DMS 273 treated with DMSO at 0.1 percent for 48 hours (cell line): ENCODE measurements around the gene PTCH2.
"Not testable (repeated sequence)": the region's sequence is repeated elsewhere in the genome, so short reads cannot be mapped to it uniquely, and the experiment has no call there.

Experiments
- DNase-seq: peaks from one replicate; lab custom pipeline; 2025; lab: John Stamatoyannopoulos, UW

The PTCH2 gene

GRCh38 chr1:44842486-44842861 is 579 bp downstream of the PTCH2 start:
- DNase-seq: no peak

DNA sequence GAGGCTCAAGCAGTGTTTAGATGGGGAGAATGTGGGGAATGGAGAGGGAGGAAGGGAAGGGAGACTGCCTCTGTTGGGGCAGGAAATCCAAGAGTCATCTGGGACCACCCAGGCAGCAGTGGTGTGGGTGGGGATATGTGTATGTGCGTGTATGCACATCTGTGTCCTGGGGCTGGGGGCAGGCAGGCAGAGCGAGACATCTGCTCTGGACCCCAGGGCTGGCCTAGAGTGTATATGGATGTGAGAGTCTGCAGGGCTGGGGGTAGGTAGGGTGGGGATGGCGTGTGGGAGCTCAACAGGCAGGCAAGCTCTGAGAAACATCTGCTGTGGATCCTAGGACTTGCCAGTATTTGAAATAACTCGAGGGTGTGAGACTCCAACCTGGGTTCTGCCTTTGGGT is 3.5 kb downstream of the PTCH2 start:
- DNase-seq: peak; percentile 54

- DNase-seq: not testable (repeated sequence)
Measured at GRCh38 chr1:44838294-44838693, 4.8 kb downstream of the PTCH2 start.

GRCh38 chr1:44835738-44836675 is 7.0 kb downstream of the PTCH2 start:
- peak; percentile 48 for DNase-seq

DNA sequence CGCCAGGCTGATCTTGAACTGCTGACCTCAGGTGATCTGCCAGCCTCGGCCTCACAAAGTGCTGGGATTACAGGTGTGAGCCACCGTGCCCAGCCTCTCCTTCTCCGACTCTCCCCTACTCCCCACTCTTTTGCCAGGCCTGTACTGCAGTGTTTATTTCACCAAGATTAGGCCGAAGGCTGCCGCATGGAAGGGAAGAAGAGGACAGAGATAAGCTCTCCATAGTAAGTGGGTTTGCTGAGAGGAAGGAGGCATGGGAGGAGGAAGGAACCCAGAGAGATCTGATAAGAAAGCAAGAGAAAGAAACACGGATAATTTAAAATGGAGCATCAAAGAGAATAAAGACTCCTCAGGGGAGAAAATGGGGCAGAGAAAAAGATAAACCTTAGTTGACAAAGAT is 8.7 kb downstream of the PTCH2 start:
- no peak for DNase-seq

DNA sequence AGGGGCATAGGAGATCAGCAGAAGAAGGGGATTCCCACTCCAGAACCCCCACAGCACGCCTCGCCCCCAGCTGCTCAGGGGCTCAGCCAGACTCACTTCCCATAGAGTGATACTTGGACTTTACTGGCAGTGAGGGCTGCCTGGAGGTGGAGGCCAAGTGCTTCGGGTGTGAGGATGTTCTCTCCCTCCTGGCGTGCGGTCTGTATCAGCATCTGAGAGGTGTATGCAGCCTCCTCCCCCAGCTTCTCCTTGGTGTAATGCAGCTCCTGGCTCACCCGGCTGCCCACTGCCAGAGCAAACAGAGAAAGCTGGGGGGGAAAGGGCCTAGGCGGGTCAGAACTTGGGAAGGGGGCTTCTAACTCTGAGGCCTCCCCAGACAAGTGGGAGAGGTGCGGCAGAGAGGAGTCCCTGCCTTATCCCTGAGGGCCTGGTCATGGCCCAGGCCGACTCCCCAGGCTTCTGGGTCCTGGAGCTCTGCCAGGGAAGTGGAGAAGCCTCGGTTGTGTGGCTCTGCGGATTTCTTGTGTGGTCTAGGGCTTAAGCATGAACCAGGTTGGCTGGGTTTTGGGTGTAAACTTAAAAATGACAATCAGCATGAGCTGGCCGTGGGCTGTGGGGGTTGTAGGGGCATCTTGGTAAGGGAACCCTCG is 10.9 kb downstream of the PTCH2 start:
- no peak for DNase-seq

DNA sequence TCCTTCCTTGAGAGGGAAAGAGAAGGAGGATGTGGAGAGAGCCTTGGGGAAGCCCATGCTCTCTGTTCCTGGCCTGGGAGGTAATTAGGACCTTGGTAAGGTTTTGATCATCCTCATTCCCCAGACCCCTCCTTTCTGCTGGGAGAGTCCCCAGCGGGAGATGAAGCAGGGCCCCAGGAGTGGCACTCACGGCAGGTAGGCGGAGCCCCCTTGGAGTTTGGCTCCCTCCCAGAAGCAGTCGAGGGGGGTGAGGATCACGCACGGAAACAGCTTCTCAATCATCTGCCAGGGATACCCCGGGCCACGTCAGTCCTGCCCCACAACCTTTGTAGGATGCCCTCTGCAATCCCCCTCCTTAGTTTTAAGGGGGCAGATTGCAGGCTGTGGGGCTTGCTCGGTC is 11.5 kb downstream of the PTCH2 start:
- no peak for DNase-seq

- no peak for DNase-seq
Measured at GRCh38 chr1:44830900-44831304, 12.2 kb downstream of the PTCH2 start.

- no peak for DNase-seq
Measured at GRCh38 chr1:44829506-44830384, 13.3 kb downstream of the PTCH2 start.

DNA sequence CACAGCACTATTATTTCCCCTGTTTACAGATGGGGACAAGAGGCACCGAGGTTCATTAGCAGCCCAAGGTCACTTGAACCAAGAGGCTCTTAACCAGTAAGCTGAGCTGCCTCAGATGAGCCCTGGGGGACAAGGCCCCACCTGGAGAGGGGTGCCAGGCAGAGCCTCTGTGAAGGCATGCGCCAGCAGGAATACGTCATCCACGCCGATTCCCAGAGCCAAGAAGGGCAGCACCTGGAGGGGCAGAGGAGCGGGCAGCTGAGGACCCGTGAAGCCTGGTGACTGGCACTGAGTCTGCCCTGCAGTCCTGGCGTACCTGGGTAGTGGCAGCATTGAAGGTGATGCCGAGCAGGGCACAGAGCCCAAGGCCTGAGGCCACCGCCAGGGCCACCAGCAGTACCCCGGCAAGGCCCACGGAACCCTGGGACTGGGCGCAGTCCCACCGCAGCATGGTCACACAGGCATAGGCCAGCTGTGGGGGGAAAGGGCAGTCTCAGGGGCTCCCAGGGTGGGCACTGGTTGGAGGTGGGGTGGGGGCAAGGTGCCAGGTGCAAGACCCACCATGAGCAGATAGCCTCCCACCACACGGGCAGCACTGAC is 14.1 kb downstream of the PTCH2 start:
- no peak for DNase-seq

- DNase-seq: no peak
Measured at GRCh38 chr1:44828003-44828651, 14.9 kb downstream of the PTCH2 start.

- no peak for DNase-seq
Measured at GRCh38 chr1:44827197-44828002, 15.7 kb downstream of the PTCH2 start.

DNA sequence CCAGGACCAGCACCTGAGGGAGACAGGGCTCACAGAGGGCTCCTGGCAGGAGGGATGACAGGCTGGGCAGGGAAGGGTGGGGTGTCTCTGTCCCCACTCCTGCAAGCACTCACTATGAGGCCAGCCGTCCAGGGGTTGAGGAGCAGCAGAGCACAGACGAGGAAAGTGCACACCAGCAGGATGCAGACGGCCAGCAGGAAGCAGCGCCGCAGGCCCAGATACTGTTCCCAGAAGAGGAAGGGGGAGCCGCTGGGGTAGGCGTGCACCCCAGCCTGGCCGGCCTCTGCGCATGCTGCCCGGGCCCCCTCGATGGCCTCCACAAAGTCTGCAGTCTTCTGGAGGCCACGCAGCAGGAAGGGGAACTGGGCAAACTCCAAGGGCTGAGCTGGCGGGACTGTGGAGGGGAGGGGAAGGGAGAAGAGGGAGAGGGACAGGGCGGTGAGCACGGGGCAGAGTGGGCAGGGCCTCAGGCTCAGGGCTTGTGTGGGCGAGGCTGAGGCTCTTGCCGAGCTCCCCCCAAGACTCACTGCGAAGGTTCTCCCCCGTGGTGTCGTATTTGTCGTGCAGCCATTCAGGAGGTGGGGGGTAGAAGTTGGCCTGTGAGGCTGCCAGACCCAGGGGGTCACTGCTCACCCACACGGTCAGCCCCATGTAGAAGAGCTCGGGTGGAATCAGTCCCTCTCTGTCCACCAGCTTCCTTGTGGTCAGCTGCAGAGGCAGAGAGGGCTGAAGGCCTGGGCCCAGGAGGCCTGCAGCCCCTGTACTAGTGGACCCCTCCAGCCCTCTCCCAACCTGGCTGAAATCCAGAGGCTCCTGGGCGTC is 16.5 kb downstream of the PTCH2 start:
- no peak for DNase-seq

DNA sequence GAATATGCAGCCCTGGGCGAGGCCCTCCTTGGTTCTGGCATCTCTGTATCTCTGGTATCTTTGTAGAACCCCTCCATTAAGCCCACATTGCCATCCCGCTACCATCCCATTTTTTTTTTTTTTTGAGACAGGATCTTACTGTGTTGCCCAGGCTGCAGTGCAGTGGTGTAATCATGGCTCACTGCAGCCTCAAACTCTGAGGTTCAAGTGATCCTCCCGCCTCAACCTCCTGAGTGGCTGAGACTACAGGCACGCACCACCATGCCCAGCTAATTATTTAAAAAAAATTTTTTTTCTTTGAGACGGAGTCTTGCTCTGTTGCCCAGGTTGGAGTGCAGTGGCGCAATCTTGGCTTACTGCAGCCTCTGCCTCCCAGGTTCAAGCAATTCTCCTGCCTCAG is 18.7 kb downstream of the PTCH2 start:
- not testable (repeated sequence) for DNase-seq

DNA sequence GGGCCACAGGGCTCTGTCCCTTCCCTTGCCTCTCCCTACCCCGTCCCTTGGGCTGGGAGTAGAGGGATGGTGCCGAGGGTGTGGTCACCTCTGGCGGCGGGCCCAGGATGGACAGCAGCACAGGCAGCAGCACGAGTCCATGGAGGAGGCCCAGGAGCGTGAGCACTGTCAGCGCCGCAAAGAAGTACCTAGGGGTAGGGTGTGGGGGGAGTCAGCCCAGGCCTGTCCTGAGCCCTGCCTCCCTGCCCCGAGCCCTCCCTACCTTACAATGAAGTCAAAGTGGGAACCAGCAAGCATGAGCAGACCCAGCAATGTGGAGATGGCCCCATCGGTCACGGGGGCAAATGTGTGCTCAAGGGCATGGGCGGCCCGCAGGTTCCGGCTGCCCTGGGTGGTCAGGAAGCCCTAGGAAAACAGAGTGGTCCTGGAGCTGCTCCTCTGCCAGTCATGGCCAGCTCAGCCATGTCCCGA is 20.0 kb downstream of the PTCH2 start:
- DNase-seq: no peak

DNA sequence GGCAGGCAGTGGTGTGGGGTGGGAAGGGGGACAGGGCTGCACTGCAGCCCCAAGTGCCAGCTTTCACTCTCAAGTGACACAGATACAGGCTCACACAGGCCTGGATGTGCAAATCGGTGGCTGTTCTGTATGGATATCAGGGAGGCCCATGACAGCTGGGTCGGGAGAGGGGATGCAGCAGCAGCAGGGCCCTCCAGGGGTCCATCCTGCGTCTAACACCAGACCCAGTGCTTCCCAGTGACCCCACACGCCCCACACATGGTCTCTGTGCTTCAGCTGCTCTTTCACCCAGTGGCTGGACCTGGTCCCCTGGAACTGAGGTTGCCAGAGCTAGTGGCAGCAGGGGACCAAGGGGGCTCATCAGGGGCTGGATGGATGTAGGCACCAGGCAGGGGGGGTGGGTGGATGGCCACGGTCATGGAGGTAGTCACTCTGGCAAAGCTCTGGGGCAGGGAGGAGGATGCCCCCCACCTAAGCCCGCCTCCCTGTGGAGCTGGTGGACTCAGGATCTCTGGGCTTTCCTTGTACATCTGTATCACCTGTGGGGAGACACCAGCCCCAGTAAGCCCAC is 20.8 kb downstream of the PTCH2 start:
- DNase-seq: no peak

DNA sequence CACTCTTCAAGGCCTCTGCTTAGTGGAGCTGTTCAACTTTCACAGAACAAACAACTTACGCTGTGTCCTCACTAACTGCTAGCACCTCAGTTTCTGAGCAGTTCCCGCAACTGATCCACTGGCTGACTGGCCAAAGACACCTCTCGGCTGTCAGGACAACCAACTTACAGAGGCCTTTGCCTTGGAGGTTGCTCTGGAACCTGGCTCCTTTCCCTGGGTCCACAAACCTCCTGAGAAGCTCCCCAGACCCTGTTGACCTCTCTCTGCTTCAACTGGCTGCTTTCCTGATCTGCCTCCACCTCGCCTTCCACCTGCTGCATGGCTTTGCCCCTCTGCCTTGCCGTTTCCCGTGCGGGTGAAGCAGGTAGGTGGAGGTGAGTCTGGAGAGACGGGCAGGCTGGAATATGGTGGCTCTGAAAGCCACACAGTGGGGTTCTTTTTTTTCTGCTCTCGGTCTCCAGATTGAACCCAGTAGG is 21.8 kb downstream of the PTCH2 start:
- no peak for DNase-seq

- no peak for DNase-seq
Measured at GRCh38 chr1:44820328-44821239, 22.5 kb downstream of the PTCH2 start.
